H54 (cell line): ENCODE results near the gene EHHADH.
A peak's percentile ranks its signal among the peaks of the same experiment; 100 is the strongest.

Experiments
- DNase-seq: peaks from one replicate; pipeline ENCODE4 v3.0.0; 2011; ENCODE audit warnings: low spot score, mixed read lengths; ENCODE audit not compliant: insufficient read length
- FAIRE-seq: peaks from 3 replicates; lab custom pipeline; 2011; peaks lifted over from hg19 to GRCh38; lab: Jason Lieb, UNC
- POLR2A ChIP-seq: IDR thresholded peaks from 2 replicates; pipeline ENCODE4 v1.6.1; 2011; ENCODE audit warnings: low read depth, mild to moderate bottlenecking, low read length

Gene EHHADH

DNA sequence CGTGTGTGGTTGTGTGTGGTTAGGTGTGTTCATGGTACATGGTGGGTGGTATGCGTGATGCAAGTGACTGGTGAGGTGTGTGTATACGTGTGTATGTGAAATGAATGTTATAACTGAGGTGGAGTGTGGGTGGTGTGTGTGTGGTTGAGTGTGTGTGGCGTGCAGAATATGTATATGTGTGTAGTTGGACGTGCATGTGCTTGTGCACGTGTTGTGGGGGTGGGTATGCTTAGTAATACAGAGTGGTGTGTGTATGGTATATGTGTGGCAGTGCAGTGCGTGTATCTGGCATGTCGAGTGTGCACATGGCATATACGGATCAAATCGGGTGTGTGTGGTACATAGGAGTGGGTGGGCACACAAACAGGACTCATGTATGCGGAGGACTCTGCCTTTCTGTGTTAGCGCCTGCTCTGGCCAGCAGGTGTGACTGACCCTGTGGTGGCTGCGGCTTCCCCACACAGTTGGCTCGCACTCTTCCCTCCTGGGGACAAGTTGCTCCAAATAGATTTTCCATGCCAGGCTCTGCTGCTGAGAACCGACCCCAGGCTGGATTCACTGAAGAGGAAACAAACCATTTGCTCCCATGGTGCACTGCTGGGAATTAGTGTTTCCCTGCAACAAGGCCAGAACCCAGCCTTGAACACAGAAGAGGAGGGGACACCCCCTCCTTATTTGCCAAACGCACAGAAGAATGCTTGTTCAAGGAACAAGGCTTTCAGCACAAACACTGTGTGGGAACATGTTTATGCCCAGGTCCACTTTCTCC is 99.8 kb downstream of the EHHADH start:
- DNase-seq (no peak), FAIRE-seq (no peak)
- no peak for TF ChIP-seq POLR2A

DNA sequence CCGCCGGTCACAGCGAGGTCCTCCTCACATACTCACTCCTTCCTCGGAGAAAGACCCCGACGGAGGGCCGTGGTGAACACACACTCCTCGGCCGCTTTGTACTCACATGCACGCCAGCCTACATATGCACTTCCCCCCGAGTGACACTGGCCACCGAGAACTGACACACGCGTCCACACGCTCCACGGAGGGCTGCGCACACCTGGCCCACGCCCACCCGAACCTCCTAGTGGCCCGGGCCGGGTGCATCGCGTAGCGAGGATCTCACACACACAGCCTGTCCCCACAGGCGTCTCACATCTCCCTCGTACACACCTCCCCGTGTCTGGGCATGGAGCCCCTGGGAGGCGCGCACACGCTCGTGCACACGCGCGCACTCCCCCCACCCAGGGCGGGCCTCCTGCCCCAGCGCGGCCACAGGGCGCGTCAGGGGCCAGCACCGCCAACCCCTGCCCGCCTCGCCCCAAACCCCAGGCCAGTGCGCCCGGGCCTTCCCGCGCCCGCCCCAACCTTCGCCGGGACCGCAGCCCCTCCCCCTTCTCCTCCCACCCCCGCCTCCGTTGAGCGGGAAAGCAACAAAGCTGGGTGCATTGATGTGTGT is 100.6 kb downstream of the EHHADH start:
- DNase-seq (no peak), FAIRE-seq (no peak)
- no peak for TF ChIP-seq POLR2A

DNA sequence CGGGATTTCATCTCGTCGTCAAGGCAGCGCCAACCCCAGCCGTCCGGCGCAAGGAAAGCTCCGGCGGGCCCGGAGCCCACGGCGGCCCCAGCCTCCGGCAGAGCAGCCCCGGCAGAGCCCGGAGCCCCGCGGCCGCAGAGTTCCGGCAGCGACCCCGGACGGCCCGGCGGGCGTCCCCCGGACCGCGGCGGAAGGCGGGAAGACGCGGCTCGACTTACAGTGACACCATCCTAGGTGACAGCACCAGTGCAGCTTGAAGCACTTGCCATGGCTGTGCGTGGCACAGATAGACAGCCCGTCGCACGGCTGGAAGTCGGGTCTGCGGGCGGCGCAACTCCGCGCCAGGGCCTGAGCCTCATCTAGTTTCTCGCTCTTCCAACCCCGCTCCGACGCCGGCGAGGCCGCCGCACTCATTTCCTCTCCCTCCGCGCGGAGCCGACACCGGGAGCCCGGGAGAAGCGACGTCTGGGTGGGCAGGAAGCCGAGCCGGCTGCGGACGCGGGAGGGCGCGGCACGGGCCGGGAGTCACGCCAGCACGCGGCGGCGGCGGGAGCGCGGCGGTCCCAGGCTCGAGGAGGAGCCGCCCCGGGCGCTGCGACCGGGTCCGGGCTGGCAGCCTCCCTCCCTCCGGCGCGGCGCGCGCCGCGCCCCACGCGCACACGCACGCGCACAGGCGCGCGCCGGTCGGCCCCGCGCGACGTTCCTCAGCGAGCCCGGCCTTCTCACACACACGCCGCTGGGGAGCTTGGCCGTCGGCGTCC is 101.3 kb downstream of the EHHADH start, which contains the start of gene C3orf70:
Gene C3orf70, minus strand, starts transcription at position 651 of the 761 bp plus-strand sequence. Its CDS starts 237 bp downstream, at position 414.
- FAIRE-seq (no peak), DNase-seq (no peak)
- no peak for TF ChIP-seq POLR2A

DNA sequence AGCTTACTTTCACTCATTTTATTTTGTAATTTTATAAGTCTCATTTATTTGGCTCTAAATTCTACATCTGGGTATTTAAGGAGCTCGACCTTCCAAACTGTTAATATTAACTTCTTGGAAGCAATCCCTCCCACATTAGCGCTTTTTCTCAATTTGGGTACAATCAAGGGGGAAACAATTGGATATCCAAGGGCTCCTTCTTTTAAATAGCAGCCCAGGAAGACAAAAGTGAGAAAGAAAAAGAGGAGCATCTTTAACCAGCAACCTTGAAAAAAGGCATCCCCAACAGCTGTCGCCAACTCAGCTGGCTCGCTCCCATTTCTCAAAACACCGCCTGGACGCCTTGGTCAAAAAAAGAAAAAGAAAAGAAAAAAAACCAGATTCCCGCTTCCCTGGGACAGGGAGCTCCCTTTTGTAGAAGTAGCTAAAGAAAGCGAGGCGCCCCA is 101.9 kb downstream of the EHHADH start:
- TF ChIP-seq POLR2A, result no peak
- FAIRE-seq, result no peak
- no peak for DNase-seq

DNA sequence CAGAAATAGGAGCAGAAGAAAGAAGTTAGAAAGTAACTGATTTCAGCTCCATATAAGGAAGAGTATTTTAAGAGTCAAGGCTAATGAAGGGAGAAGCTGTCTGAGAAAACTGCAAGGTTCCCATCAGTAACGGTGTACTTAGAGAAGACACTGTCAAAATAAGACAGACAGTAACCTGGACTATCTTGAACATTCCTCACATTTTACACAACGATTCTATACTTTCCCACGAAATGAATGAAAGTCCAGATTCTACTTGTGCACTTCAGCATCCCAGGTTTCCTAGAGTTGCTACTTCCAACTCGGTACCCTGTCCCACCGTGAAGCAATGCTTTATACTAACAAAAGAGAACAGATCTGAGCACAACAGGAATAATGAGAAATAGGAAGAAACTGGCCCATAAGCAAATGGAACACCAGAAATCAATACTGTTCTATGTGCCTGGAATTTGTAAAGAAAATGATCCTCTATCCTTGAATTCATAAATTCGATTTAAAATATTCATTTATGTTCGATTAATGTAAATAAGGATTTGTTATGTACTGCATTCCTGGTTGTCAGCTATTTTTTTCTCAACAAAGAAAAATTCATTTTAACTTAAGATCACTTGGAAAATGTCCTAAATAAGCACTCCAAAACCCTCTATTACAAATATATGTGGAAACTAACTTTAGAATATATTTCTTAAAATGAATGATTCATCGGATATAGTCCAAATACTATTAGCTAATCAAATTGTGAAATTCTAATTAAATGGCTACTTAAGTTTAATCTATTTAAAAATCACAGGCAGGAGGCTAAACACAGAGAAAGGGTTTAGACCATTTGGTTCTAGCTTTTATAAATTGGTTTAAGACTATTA is 102.5 kb downstream of the EHHADH start:
- DNase-seq, result no peak
- TF ChIP-seq POLR2A, result no peak
- peak; percentile 41 for FAIRE-seq

DNA sequence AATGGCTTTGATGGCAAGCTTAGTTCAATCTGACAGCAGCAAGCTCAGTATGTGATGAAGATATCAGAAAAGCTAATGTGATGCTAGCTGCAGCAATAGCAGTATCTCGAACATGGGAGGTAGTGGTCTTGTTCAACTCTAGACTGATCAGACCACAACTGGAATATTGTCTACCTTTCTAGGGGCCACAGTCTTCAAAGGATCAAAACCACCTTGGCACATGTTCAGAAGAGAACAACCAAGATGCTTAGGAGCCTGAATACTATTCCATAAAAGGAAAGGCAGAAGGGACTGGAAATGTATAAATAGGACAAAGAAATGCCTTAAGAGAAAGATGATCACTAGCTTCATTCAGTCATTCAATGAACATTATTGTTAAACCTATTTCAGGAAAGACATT is 103.3 kb downstream of the EHHADH start:
- no peak for DNase-seq
- no peak for TF ChIP-seq POLR2A
- no peak for FAIRE-seq

DNA sequence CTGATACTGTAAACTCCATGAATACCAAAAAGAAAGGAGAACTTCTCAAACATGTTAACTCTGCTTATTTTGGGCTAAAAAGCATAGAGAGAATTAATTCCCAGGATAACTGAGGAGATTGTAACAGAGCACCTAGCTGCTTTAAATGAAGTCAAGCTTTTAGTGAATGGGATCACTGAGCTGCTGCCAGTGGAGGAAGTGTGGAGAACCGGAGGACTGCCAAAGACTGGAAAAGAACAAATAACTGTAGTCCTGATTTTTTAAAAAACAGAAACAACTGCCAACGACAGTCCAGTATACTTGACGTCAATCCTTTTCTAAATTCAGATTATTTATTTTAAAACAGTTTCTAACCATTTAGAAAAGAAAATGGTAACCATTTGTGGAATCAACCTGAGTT is 104.3 kb downstream of the EHHADH start:
- no peak for FAIRE-seq
- TF ChIP-seq POLR2A, result no peak
- DNase-seq, result no peak

DNA sequence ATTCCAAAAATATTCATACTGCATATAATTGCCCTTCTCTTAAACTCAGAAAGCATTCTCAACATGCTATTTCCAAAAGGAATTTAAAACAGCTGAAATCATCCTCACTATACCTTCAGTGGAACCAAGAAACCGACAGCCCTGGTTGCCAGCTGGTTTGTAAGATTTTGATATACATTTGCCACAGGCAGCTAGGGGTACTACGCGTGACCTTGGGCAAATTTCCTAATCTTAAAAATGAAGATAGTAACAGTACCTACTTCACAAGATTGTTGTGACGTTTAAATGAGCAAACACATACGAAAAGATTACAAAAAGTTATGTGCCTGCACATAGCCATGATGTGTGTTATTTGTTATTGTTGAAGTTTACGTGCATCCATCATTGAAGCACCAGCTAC is 108.3 kb downstream of the EHHADH start:
- no peak for FAIRE-seq
- no peak for DNase-seq
- no peak for TF ChIP-seq POLR2A

DNA sequence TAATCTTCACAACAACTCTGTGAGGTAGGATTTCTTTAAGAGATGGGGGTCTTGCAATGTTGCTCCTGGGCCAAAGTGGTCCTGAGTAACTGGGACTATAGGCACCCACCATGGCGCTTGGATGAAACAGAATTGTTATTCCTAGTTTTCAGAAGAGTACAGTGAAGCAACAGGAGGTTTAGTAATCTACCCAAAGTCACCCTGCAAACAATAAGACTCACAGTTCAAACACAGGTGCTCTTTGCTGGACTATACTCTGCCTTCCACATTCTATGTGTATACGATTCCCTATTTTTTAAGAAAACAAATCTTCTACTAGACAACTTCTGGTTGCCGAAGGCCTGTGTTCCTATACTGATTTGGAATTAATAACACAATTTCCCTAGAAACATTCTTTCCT is 109.1 kb downstream of the EHHADH start:
- TF ChIP-seq POLR2A, result no peak
- DNase-seq (no peak), FAIRE-seq (no peak)
